Glomerular visceral epithelial cell (primary cell): ENCODE data around the gene CKAP2.
"Not testable (repeated sequence)": the region's sequence is repeated elsewhere in the genome, so short reads cannot be mapped to it uniquely, and the experiment has no call there.

ENCODE experiments used
- DNase-seq: peaks from one replicate; pipeline ENCODE4 v3.0.0-alpha.2; 2016; ENCODE audit errors: extremely low spot score

Gene CKAP2

GRCh38 chr13:52451135-52451804 lies 4.0 kb upstream of the CKAP2 start:
- DNase-seq: no peak

GRCh38 chr13:52452470-52452869 lies 2.8 kb upstream of the CKAP2 start:
- no peak for DNase-seq

- peak; percentile 29 for DNase-seq
Observed at GRCh38 chr13:52454459-52454819, 839 bp upstream of the CKAP2 start.

GRCh38 chr13:52455677-52456041 lies 381 bp downstream of the CKAP2 start:
- peak; percentile 73 for DNase-seq

GRCh38 chr13:52459668-52460067 lies 4.4 kb downstream of the CKAP2 start:
- peak; percentile 48 for DNase-seq

- DNase-seq: no peak
Observed at GRCh38 chr13:52461265-52461664, 6.0 kb downstream of the CKAP2 start.

- no peak for DNase-seq
Observed at GRCh38 chr13:52463526-52463925, 8.2 kb downstream of the CKAP2 start.

GRCh38 chr13:52468487-52468886 lies 13.2 kb downstream of the CKAP2 start:
- DNase-seq: not testable (repeated sequence)

GRCh38 chr13:52480677-52481428 lies 25.6 kb downstream of the CKAP2 start:
- not testable (repeated sequence) for DNase-seq

- not testable (repeated sequence) for DNase-seq
Observed at GRCh38 chr13:52487078-52487477, 31.8 kb downstream of the CKAP2 start.

- DNase-seq: not testable (repeated sequence)
Observed at GRCh38 chr13:52488763-52489162, 33.5 kb downstream of the CKAP2 start.

- DNase-seq: not testable (repeated sequence)
Observed at GRCh38 chr13:52491015-52491414, 35.7 kb downstream of the CKAP2 start.

- DNase-seq: not testable (repeated sequence)
Observed at GRCh38 chr13:52494241-52494640, 39.0 kb downstream of the CKAP2 start.

GRCh38 chr13:52497979-52498378 lies 42.7 kb downstream of the CKAP2 start:
- DNase-seq: not testable (repeated sequence)

GRCh38 chr13:52502277-52502676 lies 47.0 kb downstream of the CKAP2 start:
- DNase-seq: not testable (repeated sequence)

- DNase-seq: not testable (repeated sequence)
Observed at GRCh38 chr13:52505843-52506242, 50.6 kb downstream of the CKAP2 start.

GRCh38 chr13:52509532-52509931 lies 54.3 kb downstream of the CKAP2 start:
- not testable (repeated sequence) for DNase-seq

- not testable (repeated sequence) for DNase-seq
Observed at GRCh38 chr13:52510221-52510797, 55.0 kb downstream of the CKAP2 start.

- DNase-seq: not testable (repeated sequence)
Observed at GRCh38 chr13:52511598-52511997, 56.3 kb downstream of the CKAP2 start.

- peak; percentile 36 for DNase-seq
Observed at GRCh38 chr13:52513957-52514596, 58.8 kb downstream of the CKAP2 start.

GRCh38 chr13:52523323-52523722 lies 68.0 kb downstream of the CKAP2 start:
- DNase-seq: not testable (repeated sequence)
